ENCODE measurements around the gene SBK2.
"Not testable (repeated sequence)": the region's sequence is repeated elsewhere in the genome, so short reads cannot be mapped to it uniquely, and the experiment has no call there.

Gene SBK2, protein sequence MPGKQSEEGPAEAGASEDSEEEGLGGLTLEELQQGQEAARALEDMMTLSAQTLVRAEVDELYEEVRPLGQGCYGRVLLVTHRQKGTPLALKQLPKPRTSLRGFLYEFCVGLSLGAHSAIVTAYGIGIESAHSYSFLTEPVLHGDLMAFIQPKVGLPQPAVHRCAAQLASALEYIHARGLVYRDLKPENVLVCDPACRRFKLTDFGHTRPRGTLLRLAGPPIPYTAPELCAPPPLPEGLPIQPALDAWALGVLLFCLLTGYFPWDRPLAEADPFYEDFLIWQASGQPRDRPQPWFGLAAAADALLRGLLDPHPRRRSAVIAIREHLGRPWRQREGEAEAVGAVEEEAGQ

DNA sequence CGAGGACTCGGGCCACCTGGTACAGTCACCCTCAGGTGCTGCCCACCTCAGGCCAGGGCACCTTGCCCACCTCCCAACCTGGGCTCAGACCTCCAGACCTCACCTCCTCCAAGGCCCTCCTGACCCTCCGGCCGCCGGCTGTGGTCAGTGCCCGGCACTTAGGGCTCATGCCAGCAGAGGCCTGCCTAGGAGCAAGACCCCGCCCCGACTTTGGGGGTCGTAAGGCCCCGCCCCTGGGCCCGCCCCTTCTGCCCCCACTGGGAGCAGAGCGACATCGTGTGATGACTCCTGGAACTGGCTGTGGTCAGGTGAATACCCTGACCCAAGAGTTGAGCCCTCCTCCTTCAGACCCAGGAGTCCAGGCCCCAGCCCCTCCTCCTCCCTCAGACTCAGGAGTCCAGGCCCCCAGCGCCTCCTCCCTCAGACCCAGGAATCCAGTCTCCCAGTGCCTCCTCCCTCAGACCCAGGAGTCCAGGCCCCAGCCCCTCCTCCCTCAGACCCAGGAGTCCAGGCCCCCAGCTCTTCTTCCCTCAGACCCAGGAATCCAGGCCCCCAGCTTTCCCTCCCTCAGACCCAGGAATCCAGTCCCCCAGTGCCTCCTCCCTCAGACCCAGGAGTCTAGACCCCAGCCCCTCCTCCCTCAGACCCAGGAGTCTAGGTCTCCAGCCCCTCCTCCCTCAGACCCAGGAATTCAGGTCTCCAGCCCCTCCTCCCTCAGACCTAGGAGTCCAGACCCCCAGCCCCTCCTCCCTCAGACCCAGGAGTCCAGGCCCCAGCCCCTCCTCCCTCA, at the start of gene SBK2:
Gene SBK2, minus strand, starts transcription at position 183 of the 790 bp plus-strand sequence. CDS start 839 bp downstream, outside the sequence.
- in situ Hi-C loops (cut with MboI; ENCODE audit: low sequenced_read_pairs) = no loop called here

DNA sequence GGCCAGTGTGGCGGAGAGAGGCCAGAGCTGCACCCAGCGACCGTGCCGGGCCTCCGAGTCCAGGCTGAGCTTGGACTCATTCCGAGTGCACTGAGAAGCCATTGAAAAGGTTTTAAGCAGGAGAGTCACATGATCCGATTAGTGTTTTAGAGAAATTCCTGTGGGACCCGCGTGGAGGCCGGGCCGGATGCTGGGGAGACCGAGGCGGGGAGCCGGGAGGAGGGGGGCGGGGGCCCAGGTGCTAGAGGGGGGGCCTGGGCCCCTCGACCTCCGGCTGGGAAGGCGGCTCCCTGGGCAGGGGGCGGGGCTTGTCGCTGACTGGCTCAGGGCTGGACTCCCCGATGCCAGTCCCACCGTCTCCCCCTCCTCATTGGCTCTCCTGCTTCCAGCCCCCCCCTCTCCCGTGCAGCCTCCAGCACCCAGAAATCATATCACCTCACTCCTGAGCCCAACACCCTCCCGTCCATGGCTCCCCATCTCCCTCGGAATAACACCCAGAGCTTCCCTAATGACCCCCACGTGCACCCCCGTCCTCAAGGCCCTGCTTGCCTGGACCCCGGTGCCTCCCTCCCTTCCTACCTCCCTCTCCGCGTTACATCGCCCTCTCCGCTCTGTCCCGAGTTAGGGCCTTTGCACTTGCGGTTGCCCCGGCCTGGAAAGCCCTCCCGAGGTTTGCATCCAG, 48.9 kb upstream of the SBK2 start:
- in situ Hi-C loops (cut with MboI; ENCODE audit: low sequenced_read_pairs) = no loop called here

DNA sequence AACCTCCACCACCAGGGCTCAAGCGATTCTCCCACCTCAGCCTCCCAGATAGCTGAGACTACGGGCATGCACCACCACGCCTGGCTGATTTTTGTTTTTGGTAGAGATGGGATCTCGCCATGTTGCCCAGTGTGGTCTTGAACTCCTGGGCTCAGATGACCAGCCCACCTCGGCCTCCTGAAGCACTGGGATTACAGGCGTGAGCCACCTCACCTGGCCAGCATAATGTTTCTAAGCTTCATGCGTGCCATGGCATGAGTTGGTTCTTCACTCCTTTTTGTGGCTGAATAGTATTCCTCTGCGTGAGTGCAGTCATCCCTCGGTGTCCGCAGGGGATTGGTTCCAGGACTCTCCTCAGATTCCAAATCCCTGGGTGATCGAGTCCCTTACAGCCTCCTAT, 47.9 kb upstream of the SBK2 start:
- in situ Hi-C loops (cut with MboI; ENCODE audit: low sequenced_read_pairs) = no loop called here

DNA sequence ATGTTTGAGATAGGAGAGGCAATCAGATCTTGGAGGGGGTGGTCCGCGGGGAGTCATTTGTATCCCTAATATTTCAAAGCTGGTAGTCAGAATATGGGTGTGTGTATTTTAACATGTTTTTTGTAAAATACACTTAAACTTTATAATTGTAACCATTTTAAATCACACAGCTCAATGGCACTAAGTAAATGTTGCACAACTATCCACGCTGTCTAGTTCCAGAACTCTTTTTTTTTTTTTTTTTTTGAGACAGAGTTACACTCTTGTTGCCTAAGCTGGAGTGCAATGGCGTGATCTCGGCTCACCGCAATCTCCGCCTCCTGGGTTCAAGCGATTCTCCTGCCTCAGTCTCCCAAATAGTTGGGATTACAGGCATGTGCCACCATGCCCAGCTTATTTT, 47.0 kb upstream of the SBK2 start:
- in situ Hi-C loops (cut with MboI; ENCODE audit: low sequenced_read_pairs) = not testable (repeated sequence)

DNA sequence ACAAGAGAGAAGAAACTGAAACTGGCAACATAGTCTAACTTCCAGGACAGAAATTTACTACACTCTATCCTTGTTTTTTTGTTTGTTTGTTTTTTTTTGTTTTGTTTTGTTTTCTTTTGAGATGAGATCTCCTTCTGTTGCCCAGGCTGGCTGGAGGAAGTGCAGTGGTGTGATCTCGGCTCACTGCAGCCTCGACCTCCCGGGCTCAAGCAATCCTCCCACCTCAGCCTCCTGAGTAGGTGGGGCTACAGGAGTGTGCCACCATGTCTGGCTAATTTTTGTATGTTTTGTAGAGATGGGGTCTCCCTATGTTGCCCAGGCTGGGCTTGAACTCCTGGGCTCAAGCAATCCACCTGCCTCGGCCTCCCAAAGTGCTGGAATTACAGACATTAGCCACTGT, 45.4 kb upstream of the SBK2 start:
- in situ Hi-C loops (cut with MboI; ENCODE audit: low sequenced_read_pairs) = not testable (repeated sequence)

DNA sequence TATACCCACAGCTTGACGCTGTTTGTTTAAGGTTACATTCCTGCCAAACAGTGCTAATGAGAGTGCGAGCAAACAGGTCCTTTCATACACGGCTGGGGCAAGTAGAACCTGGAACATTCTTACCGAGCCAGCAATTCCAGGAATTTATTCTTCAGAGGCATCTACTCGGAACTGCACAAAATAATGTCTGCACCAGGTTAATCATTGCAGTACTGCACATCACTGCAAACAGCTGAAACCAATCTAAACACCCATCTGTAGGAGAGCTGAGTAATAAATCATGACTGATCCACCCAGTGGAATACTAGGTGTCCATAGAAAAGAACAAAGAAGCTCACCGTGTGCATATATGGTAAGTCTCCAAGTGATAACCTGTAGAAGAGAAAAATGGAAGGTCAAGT, 44.9 kb upstream of the SBK2 start:
- in situ Hi-C loops (cut with MboI; ENCODE audit: low sequenced_read_pairs) = no loop called here

DNA sequence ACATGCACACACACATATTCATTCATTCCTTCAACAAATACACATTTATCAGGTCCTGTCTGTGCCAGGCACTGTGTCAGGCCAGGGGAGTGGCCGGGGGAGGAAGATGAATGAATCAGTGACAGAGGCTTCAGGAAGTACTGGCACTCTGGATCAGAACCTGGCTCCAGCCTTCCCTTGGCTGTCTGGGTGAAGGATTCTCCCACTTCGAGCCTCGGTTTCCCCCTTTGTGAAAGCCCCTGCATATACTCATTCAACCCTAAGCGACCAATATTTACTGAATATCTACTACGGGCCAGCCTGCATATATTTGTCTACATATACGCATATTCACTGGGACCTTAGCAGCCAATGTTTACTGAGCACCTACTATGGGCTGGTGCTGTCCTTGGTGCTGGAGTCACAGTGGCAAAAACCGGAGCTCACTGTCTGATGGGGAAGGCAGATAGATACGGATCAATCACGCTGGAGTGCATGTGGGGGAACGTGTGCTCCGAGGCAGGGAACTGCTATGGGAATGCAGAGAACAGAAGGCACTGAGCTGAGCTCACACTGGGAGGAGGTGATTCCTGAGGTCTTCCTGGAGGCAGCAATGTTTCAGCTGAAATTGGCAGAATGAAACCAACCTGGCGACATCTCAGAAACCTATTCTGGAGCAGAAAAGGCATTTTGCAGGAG, 44.4 kb upstream of the SBK2 start:
- in situ Hi-C loops (cut with MboI; ENCODE audit: low sequenced_read_pairs) = no loop called here

DNA sequence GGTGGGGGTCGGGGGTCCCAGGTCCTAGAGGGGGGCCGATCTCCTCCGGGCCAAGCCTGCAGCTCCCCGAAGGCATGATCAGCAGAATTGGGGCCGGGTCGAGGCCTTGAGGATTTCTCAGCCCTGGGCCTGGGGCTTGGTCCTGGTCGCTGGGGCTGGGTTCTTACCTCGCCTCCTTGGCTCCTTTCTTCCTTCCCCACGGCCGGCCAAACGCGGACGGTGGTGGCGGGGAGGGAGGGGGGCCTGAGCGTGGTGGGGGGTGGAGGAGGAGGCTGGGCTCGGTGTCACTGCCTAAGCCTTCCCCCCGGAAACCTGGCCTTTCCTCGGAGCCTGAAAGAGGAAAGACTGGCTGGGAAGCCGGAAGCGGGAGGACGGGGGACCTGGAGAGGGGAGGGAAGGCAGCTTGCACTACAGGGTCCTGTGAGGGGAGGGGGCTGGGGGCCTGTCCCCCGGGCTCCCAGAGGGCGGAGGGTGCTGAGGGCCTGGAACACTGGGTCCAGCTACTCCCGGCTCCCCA, 43.8 kb upstream of the SBK2 start, which contains the start of gene ZNF579:
Gene ZNF579, minus strand, starts transcription at position 221 of the 517 bp plus-strand sequence. CDS start 1,209 bp downstream, outside the sequence.
- in situ Hi-C loops (cut with MboI; ENCODE audit: low sequenced_read_pairs) = no loop called here

DNA sequence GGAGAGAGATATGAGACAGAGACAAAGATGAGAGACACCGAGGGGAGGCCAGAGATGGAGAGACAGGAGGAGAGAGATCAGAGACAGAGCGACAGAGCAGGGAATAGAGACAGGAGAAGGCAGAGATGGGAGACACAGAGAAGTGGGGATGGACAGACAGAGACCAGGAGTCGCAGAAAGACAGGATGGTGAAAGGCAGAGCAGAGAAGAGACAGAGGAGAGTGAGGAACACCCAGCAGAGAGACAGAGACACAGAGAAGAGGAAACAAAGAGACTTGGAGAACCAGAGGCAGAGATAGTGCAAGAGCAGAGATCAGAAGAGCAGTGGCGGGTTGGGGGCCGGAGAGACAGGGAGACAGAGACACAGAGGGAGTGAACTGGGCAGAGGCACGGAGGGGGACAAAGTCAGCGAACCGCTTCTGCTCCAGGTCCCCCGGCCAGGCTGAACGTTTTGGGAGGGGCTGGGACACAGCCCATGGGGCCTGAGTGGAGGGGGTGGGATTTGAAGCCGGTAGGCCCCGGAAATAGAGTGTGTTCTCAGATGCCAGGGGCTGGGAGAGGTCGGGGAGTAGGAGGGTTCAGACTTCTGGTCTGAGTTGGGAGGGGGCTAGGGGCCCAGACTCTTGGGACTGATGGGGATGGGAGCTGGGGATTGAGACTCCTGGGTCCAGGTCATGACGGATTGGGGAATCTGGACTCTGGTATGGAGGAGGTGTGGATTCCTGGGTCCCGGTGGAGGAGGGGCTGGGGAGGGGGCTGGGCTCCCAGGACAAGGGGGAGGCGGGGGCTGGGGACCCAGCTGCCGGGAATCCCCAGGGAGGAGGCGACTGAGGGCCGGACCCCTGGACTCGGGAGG, 43.1 kb upstream of the SBK2 start:
- in situ Hi-C loops (cut with MboI; ENCODE audit: low sequenced_read_pairs) = no loop called here

DNA sequence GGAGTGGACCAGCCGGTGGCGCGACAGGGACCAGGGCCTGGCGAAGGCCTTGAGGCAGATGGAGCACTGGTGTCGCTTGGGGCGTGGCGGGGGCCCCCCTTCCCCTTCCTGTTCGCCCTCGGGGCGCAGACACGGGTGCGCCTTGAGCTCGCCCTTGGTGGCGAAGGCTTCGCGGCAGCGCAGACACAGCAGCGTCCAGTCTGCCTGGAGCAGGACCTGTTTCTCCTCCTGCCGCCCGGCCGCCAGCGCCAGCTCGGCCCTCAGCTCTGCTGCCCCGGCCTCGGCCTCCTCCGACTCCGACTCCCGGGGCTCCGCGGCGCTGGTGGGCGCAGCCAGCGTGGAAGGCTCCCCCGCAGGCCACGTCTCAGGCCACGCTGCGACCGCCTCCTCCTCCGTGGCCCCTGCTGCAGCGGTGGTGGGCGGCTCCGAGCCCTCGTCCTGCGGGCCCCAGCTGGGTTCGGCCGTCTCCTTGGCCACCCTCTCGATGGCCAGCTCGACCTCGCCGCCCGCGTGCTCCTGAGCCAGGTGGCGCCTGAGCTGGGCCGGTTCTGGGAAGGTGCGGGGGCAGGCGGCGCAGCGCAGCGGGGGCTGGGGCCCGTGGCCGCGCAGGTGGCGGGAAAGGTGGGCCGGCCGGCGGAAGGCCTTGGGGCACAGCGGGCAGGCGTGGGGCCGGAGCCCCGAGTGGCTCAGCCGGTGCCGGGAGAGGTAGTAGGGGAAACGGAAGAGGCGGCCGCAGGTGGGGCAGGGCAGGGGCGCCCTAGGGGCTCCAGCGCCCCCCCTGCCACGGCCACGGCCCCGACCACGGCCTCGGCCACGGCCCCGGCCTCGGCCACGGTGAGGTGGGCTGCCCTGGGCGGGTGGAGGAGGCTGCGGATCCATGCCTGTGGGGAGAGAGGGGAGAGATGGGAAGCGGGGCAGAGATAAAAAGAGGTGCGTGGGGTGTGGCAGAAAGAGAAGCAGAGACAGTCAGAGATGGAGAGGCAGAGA, 42.1 kb upstream of the SBK2 start:
- in situ Hi-C loops (cut with MboI; ENCODE audit: low sequenced_read_pairs) = no loop called here

DNA sequence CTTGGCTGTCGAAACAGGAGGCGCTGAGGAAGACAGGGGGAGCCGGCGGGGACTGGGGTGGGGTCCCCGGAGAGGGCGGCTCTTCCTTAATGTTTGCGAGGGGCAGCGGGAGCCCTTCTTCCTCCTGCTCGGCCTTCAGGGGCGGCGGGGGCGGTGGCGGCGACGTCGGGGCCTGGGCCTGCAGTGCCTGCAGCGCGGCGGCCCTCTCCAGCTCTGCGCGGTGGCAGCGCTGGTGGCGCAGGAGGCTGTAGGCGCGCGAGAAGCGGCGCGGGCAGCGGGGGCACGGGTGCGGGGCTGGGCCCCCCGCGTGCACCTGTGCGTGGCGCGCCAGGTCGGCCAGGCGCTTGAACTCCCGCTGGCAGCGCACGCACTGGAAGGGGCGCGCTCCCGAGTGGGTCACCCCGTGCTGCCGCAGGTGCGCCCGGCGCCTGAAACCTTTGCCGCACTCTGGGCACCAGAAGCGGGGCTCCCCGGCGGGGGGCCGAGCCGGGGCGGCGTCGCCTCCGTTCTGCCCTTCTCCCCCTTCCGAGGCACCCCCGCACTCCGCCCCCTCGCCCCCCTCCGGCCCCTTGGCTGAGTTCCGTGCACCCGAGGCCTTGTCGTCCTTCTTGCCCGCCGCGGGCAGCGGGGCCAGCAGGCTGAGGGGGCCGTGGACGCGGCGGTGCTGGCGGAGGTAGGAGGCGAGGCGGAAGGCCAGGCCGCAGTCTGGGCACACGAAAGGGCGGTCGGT, 41.3 kb upstream of the SBK2 start:
- in situ Hi-C loops (cut with MboI; ENCODE audit: low sequenced_read_pairs) = no loop called here

DNA sequence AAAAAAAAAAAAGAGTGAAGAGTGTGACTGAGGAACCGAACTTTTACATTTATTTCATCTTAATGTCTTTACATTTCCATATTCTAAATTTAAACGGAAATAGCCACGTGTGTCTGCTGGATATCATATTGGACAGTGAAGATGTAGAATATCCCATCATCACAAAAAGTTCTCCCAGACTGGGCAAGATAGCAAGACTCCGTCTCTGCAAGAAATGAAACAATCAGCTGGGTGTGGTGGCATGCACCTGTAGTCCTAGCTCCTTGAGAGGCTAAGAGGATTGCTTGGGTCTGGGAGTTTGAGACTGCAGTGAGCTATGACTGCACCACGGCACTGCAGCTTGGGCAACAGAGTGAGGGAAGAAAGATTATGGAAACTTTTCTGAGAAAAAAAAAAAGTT, 39.8 kb upstream of the SBK2 start:
- in situ Hi-C loops (cut with MboI; ENCODE audit: low sequenced_read_pairs) = no loop called here

DNA sequence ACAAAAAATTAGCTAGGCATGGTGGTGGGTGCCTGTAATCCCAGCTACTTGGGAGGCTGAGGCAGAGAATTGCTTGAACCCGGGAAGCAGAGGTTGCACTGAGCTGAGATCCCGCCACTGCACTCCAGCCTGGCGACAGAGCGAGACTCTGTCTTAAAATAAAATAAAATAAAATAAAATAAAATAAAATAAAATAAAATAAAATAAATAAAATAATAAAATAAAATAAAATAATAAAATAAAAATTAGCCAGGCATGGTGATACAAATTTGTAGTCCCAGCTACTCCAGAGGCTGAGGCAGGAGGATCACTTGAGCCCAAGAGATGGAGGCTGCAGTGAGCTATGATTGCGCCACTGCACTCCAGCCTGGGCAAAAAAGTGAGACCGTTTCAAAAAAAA, 37.0 kb upstream of the SBK2 start:
- in situ Hi-C loops (cut with MboI; ENCODE audit: low sequenced_read_pairs) = not testable (repeated sequence)

DNA sequence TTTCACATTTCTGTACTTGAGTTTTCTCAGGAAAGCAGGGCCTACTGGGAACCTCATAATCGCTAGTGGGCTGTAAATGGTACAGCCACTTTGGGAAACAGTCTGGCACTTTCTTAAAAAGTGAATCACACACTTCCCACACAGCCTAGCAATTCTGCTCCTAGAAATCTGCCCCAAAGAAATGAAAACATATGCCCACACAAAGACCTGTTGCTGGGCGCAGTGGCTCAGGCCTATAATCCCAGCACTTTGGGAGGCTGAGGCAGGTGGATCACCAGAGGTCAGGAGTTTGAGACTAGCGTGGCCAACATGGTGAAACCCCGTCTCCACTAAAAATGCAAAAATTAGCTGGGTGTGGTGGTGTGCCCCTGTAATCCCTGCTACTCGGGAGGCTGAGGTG, 32.5 kb upstream of the SBK2 start:
- in situ Hi-C loops (cut with MboI; ENCODE audit: low sequenced_read_pairs) = not testable (repeated sequence)

DNA sequence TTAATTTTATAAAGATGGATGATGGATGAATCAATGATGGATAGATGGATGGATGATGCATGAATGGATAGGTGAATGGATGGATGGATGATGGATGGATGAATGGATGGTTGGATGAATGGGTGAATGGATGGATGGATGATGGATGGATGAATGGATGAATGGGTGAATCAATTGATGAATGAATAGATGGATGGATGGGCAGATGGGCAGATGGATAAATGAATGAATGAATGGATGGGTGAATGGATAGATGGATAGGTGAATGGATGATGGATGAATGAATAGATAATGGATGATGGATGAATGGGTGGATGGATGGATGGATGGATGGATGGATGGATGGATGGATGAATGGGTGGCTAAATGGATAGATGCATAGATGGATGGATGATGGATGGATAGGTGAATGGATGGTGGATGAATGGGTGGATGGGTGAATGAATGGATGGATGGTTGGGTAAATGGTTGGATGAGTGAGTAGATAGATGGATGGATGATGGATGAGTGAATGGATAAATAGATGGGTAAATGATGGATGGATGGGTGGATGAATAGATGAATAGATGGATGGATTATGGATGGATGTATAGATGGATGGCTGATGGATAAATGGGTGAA, 30.9 kb upstream of the SBK2 start:
- in situ Hi-C loops (cut with MboI; ENCODE audit: low sequenced_read_pairs) = no loop called here

DNA sequence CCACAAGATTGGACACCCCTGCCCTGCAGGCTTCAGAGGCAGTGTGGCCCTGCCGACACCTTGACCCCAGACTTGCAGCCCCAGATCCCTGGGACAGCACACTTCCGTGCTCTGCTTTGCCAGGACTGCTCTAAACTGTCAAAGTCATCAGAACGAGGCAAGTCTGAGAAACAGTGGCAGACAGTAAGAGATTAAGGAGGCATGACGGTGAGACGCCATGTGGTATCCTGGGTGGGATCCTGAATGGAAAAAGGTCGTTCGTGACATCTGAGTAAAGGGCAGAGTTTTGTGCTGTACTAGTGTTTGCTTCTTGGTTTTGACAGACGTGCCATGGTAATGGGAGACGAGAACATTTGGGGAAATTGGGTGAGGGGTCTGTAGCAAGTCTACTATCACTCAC, 29.9 kb upstream of the SBK2 start:
- in situ Hi-C loops (cut with MboI; ENCODE audit: low sequenced_read_pairs) = no loop called here

DNA sequence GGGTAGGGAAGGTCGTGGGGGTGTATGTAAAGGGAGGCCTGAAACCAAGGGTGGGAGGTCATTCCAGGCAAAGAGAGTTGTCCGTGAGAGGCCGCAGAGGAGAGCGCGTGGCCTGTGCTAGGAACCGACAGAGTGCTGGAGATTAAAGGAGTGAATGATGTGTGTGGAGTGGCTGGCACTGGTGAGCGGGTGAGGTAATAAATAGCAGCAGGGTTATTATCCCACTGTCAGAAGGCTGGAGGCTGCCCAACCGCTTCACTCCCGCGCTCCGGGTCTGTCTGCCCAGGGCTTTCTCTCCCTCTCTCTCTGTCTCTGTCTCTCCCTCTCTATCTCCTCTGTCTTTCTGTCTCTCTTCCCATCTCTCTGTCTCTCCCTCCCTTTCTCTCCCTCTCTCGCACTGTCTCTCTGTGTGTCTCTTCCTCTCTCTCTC, 26.3 kb upstream of the SBK2 start:
- in situ Hi-C loops (cut with MboI; ENCODE audit: low sequenced_read_pairs) = no loop called here

DNA sequence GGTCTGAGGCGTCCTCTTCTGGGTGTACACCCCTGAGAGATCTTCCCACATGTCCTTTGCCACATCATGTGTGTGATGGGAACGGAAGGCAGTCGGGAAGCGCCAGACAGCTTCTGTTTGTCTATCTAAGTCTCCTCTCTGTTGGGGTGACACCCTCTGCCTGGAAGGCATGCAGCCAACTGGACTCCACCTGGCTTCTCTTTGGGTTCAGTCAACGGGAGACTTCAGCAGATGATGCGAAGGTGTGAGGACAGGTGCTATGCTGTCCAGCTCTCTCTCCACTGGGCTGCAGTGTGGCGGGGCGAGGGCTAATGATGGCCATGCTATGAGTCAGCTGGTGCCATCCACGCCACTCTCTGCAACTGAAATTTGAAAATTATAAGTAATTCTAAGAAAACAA, 22.8 kb upstream of the SBK2 start:
- in situ Hi-C loops (cut with MboI; ENCODE audit: low sequenced_read_pairs) = no loop called here
